HG03135 (cell line): ENCODE measurements around the gene HBQ1.
"Not testable (repeated sequence)": the region's sequence is repeated elsewhere in the genome, so short reads cannot be mapped to it uniquely, and the experiment has no call there.

ENCODE experiments used
- ATAC-seq: cut with Tn5 transposase; IDR thresholded peaks from one replicate; pipeline ENCODE4 v1.9.1; 2021; ENCODE audit warnings: mild to moderate bottlenecking, moderate library complexity; ENCODE audit not compliant: unreplicated experiment

The HBQ1 gene

GRCh38 chr16:180101-180675 lies at the start of gene HBQ1:
Gene HBQ1, plus strand, starts transcription at chr16:180459. Its CDS starts 28 bp downstream, at chr16:180487.
- ATAC-seq = no peak

- ATAC-seq = no peak
These were observed 49.6 kb upstream of the HBQ1 start for GRCh38 chr16:130533-131173.

GRCh38 chr16:132120-132519 lies 48.1 kb upstream of the HBQ1 start:
- ATAC-seq = no peak

GRCh38 chr16:133716-134115 lies 46.5 kb upstream of the HBQ1 start:
- no peak for ATAC-seq

- no peak for ATAC-seq
These were observed 42.2 kb upstream of the HBQ1 start for GRCh38 chr16:138049-138417.

- no peak for ATAC-seq
These were observed 39.9 kb upstream of the HBQ1 start for GRCh38 chr16:140175-140857.

- ATAC-seq = no peak
These were observed 37.8 kb upstream of the HBQ1 start for GRCh38 chr16:142405-142967.

GRCh38 chr16:143047-143446 lies 37.2 kb upstream of the HBQ1 start:
- no peak for ATAC-seq

GRCh38 chr16:143456-143855 lies 36.8 kb upstream of the HBQ1 start:
- no peak for ATAC-seq

- no peak for ATAC-seq
These were observed 35.4 kb upstream of the HBQ1 start for GRCh38 chr16:144797-145252.

GRCh38 chr16:146646-147045 lies 33.6 kb upstream of the HBQ1 start:
- ATAC-seq = no peak

GRCh38 chr16:149024-149660 lies 31.1 kb upstream of the HBQ1 start:
- no peak for ATAC-seq

GRCh38 chr16:152141-153128 lies 27.8 kb upstream of the HBQ1 start, which contains the start of gene HBZ:
Gene HBZ, plus strand, starts transcription at chr16:152644. Its CDS starts 266 bp downstream, at chr16:152910.
- no peak for ATAC-seq

- not testable (repeated sequence) for ATAC-seq
These were observed 27.1 kb upstream of the HBQ1 start for GRCh38 chr16:153129-153521.

- not testable (repeated sequence) for ATAC-seq
These were observed 26.6 kb upstream of the HBQ1 start for GRCh38 chr16:153550-154216.

GRCh38 chr16:154217-155030 lies 25.8 kb upstream of the HBQ1 start:
- ATAC-seq = no peak

- no peak for ATAC-seq
These were observed 25.2 kb upstream of the HBQ1 start for GRCh38 chr16:155031-155398.

- ATAC-seq = no peak
These were observed 21.0 kb upstream of the HBQ1 start for GRCh38 chr16:159136-159849.
